H1 (cell line): ENCODE measurements around the gene FADD. TPM values are rescaled to one million over a fixed set of nuclear protein-coding genes. Genes with fewer than 3 reads are reported as not detected.

Experiments used
- CTCF ChIA-PET: fragments of 300-600 bp; sonication (Branson Sonifier 250); formaldehyde crosslinking; loops from one replicate; lab custom pipeline; 2021; ENCODE audit not compliant: partially characterized antibody; lab: Charles Lee
- POLR2A ChIA-PET: fragments of 300-600 bp; sonication (Branson Sonifier 250); formaldehyde crosslinking; loops from one replicate; lab custom pipeline; 2021; ENCODE audit warnings: inconsistent platforms; ENCODE audit not compliant: partially characterized antibody; lab: Charles Lee
- DNase-seq, 2 experiments: peaks; one replicate each; pipeline versions ENCODE4 v3.0.0 to v3.0.0-alpha.2; 2010 to 2022; ENCODE audit warnings: low spot score in 2 of 2, low read depth in 1 of 2, mixed read lengths in 1 of 2
- FAIRE-seq: peaks from 2 replicates; lab custom pipeline; 2011; peaks lifted over from hg19 to GRCh38; lab: Jason Lieb, UNC
- H2AFZ ChIP-seq: 2 replicates; pipeline ENCODE4 v1.8.1; 2012; ENCODE audit warnings: low read length, inconsistent platforms
- H2AK5ac ChIP-seq: 2 replicates; pipeline ENCODE4 v1.6.1; 2013; ENCODE audit warnings: low read depth, low read length
- H2BK120ac ChIP-seq: replicated peaks from 2 replicates; pipeline ENCODE3; 2013; ENCODE audit warnings: low read depth, low read length, inconsistent platforms
- H2BK12ac ChIP-seq: 2 replicates; pipeline ENCODE4 v1.6.1; 2013; ENCODE audit warnings: low read depth, low read length
- H2BK15ac ChIP-seq: 2 replicates; pipeline ENCODE4 v1.6.1; 2013; ENCODE audit warnings: low read length
- H2BK20ac ChIP-seq: 2 replicates; pipeline ENCODE4 v1.6.1; 2013; ENCODE audit warnings: low read length
- H2BK5ac ChIP-seq: 2 replicates; pipeline ENCODE4 v1.6.1; 2013; ENCODE audit warnings: low read depth, low read length
- H3K14ac ChIP-seq: 2 replicates; pipeline ENCODE4 v1.6.1; 2013; ENCODE audit warnings: inconsistent platforms; ENCODE audit not compliant: insufficient read length
- H3K18ac ChIP-seq: 2 replicates; pipeline ENCODE4 v1.6.1; 2013; ENCODE audit warnings: low read length; ENCODE audit errors: extremely low read depth
- H3K23ac ChIP-seq: 2 replicates; pipeline ENCODE4 v1.6.1; 2013; ENCODE audit warnings: inconsistent platforms; ENCODE audit not compliant: insufficient read length
- H3K23me2 ChIP-seq: 2 replicates; pipeline ENCODE4 v1.6.1; 2013; ENCODE audit warnings: low read depth, low read length
- H3K27ac ChIP-seq: 2 replicates; pipeline ENCODE4 v1.6.1; 2011; ENCODE audit warnings: low read depth, low read length, inconsistent platforms
- H3K27me3 ChIP-seq, 4 experiments: replicated peaks in 1 of 4; 1 replicate in 1 of 4; 2 replicates in 3 of 4; pipeline versions ENCODE4 v1.6.1 to v1.8.1; 2011 to 2013; ENCODE audit warnings: low read length in 3 of 4, mild to moderate bottlenecking in 3 of 4, inconsistent platforms in 2 of 4, mixed read lengths in 2 of 4, moderate library complexity in 1 of 4; ENCODE audit not compliant: control insufficient read depth in 3 of 4, insufficient read depth in 3 of 4; ENCODE audit errors: extremely low read depth in 1 of 4
- H3K36me3 ChIP-seq, 4 experiments: 2 replicates each; pipeline versions ENCODE4 v1.6.1 to v1.8.1; 2011 to 2013; ENCODE audit warnings: mild to moderate bottlenecking in 4 of 4, low read length in 3 of 4, moderate library complexity in 2 of 4, control low read depth in 1 of 4, inconsistent platforms in 1 of 4; ENCODE audit not compliant: insufficient read depth in 4 of 4, control insufficient read depth in 2 of 4
- H3K4ac ChIP-seq: replicated peaks from 2 replicates; pipeline ENCODE3; 2013; ENCODE audit warnings: low read length, low read depth, mixed read lengths, inconsistent platforms; ENCODE audit not compliant: insufficient read length
- H3K4me1 ChIP-seq, 4 experiments: replicated peaks in 1 of 4; 1 replicate in 1 of 4; 2 replicates in 3 of 4; pipeline versions ENCODE4 v1.6.1 to v1.8.1; 2011 to 2013; ENCODE audit warnings: low read length in 3 of 4, inconsistent platforms in 2 of 4, mixed read lengths in 1 of 4; ENCODE audit not compliant: insufficient read depth in 4 of 4, control insufficient read depth in 3 of 4
- H3K4me2 ChIP-seq, 2 experiments: 2 replicates each; pipeline versions ENCODE4 v1.6.1 to v1.8.1; 2011 to 2013; ENCODE audit warnings: low read depth in 2 of 2, low read length in 2 of 2, control low read depth in 1 of 2, inconsistent platforms in 1 of 2, mild to moderate bottlenecking in 1 of 2; ENCODE audit not compliant: insufficient read depth in 1 of 2
- H3K4me3 ChIP-seq, 4 experiments: fragments of 200-600, 300-600 bp in 1 of 4; sonication (generic), shearing (Covaris generic), sonication (Bioruptor Twin) in 1 of 4; 2 replicates each; pipeline versions ENCODE4 v1.5.1 to v1.8.1; 2011 to 2016; ENCODE audit warnings: low read length in 4 of 4, low read depth in 3 of 4, control low read depth in 2 of 4, inconsistent platforms in 2 of 4, mild to moderate bottlenecking in 2 of 4, mixed read lengths in 1 of 4, moderate library complexity in 1 of 4; ENCODE audit not compliant: insufficient read depth in 2 of 4; ENCODE audit errors: extremely low read depth in 1 of 4
- H3K56ac ChIP-seq: replicated peaks from 2 replicates; pipeline ENCODE3; 2013; ENCODE audit warnings: low read depth, mild to moderate bottlenecking, mixed read lengths, low read length, inconsistent platforms; ENCODE audit not compliant: insufficient read length
- H3K79me1 ChIP-seq: 2 replicates; pipeline ENCODE4 v1.6.1; 2013; ENCODE audit warnings: low read depth, low read length, control low read depth
- H3K79me2 ChIP-seq, 2 experiments: 2 replicates each; pipeline versions ENCODE4 v1.6.1 to v1.8.1; 2012 to 2013; ENCODE audit warnings: low read length in 2 of 2, mild to moderate bottlenecking in 2 of 2, inconsistent platforms in 1 of 2; ENCODE audit not compliant: insufficient read depth in 2 of 2, control insufficient read depth in 1 of 2
- H3K9ac ChIP-seq, 4 experiments: replicated peaks in 1 of 4; 1 replicate in 1 of 4; 2 replicates in 3 of 4; pipeline versions ENCODE4 v1.6.1 to v1.8.1; 2011 to 2013; ENCODE audit warnings: low read depth in 3 of 4, low read length in 3 of 4, control low read depth in 2 of 4, mild to moderate bottlenecking in 2 of 4, moderate library complexity in 2 of 4, inconsistent platforms in 1 of 4; ENCODE audit errors: extremely low read depth in 1 of 4
- H3K9me3 ChIP-seq, 2 experiments: 2 replicates each; pipeline versions ENCODE4 v1.6.1 to v1.8.1; 2012 to 2013; ENCODE audit warnings: mild to moderate bottlenecking in 2 of 2, moderate library complexity in 2 of 2, control low read depth in 1 of 2, inconsistent platforms in 1 of 2, low read depth in 1 of 2, low read length in 1 of 2, mixed read lengths in 1 of 2; ENCODE audit not compliant: insufficient read depth in 2 of 2
- H4K20me1 ChIP-seq, 2 experiments: replicated peaks in 1 of 2; 2 replicates each; pipeline versions ENCODE3 to v1.8.1; 2011 to 2013; ENCODE audit warnings: inconsistent platforms in 2 of 2, low read length in 2 of 2, mild to moderate bottlenecking in 1 of 2; ENCODE audit not compliant: insufficient read depth in 2 of 2, control insufficient read depth in 1 of 2
- H4K5ac ChIP-seq: 2 replicates; pipeline ENCODE4 v1.6.1; 2013; ENCODE audit warnings: low read length, low read depth, mixed read lengths, inconsistent platforms; ENCODE audit not compliant: insufficient read length
- H4K8ac ChIP-seq: 2 replicates; pipeline ENCODE4 v1.8.0; 2013; ENCODE audit warnings: mild to moderate bottlenecking, moderate library complexity, low read length, inconsistent platforms; ENCODE audit not compliant: insufficient read depth; ENCODE audit errors: extremely low read depth
- H4K91ac ChIP-seq: replicated peaks from 2 replicates; pipeline ENCODE3; 2013; ENCODE audit warnings: low read length, mixed read lengths, inconsistent platforms; ENCODE audit not compliant: insufficient read length
- EZH2 ChIP-seq: fragments of 200-600 bp; sonication (generic); IDR thresholded peaks from 2 replicates; pipeline ENCODE4 v1.7.1; 2012; ENCODE audit warnings: low read depth, mild to moderate bottlenecking, moderate library complexity, low read length, inconsistent platforms; ENCODE audit not compliant: severe bottlenecking
- JUND ChIP-seq: IDR thresholded peaks from 2 replicates; pipeline ENCODE4 v1.6.1; 2011; ENCODE audit warnings: mild to moderate bottlenecking, improper control_type of control experiment, low read length
- SAP30 ChIP-seq: fragments of 300-600 bp; sonication (generic); IDR thresholded peaks from 2 replicates; pipeline ENCODE4 v1.7.1; 2012; ENCODE audit warnings: low read length, moderate library complexity, mild to moderate bottlenecking, inconsistent platforms; ENCODE audit not compliant: insufficient read depth, insufficient replicate concordance
- TEAD4 ChIP-seq: IDR thresholded peaks from 2 replicates; pipeline ENCODE4 v1.6.1; 2012; ENCODE audit warnings: low read depth, low read length, inconsistent platforms, mixed read lengths
- WGBS, 2 experiments: shearing (Covaris generic) in 1 of 2; methylation state at CpG; one replicate each; pipeline versions ENCODE4 v1.1.6 to v1.1.7; 2013 to 2015; ENCODE audit warnings: low lambda C conversion rate in 2 of 2, mixed read lengths in 2 of 2, inconsistent platforms in 1 of 2, low coverage in 1 of 2, missing lambda C conversion rate in 1 of 2; ENCODE audit not compliant: insufficient replicate concordance in 2 of 2, insufficient coverage in 1 of 2, insufficient read length in 1 of 2; ENCODE audit errors: extremely low coverage in 1 of 2, missing lambda C conversion rate in 1 of 2; 5-methylcytosine and 5-hydroxymethylcytosine counted together
- polyA plus RNA-seq, 7 experiments: library from polyadenylated mRNA; depleted of rRNA in 3 of 7; stranded (reverse) in 5 of 7; unstranded in 2 of 7; fragments of >200 nt in 5 of 7; fragments of 200-250 nt in 2 of 7; gene quantifications; 1 replicate in 5 of 7; 2 replicates in 1 of 7; 4 replicates in 1 of 7; pipeline versions ENCODE4 v1.2.1 to v1.2.3, GENCODE V29; 2011 to 2013; ENCODE audit warnings: missing spikeins in 2 of 7, mixed read lengths in 2 of 7
- total RNA-seq: library from RNA; stranded (reverse); fragmentation: NEBNext Ultra II Directional; extraction: Animal tissue kit (Norgen Biotek cat#: 25700); gene quantifications from 2 replicates; pipeline ENCODE4 v1.2.1, GENCODE V29; 2021

Gene FADD
- total and polyA plus RNA-seq, 2 of the 8 experiments (the other 6 are each of a cell fraction or from before 2014, with no cell fraction given) = 29.0 to 43.9 TPM

DNA sequence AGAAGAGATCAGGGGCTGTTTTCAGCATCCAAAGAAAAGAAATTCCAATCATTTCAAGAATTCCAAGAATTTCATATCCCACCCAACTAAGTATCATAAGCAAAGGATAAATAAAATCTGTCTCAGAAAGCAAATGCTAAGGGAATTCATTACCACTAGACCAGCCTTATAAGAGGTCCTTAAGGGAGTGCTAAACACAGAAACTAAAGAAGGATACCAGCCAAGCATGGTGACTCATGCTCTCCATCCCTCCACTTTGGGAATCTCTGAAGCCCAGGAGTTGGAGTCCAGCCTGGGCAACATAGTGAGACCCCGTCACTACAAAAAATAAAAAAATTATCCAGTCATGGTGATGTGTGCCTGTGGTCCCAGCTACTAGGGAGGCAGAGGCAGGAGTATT is 17.8 kb downstream of the FADD start:
- H3K4me3 ChIP-seq = no peak overlapping the region
- DNase-seq (no peak), FAIRE-seq (no peak)
- WGBS, 2 experiments = 72% methylated on average over 1 of the region's 1 CpG; no CpG with 5 or more reads in 1 of the 2 experiments
- H2AFZ ChIP-seq = no peak overlapping the region
- no peak overlapping the region for H2BK15ac ChIP-seq
- ChIA-PET CTCF (interaction anchor here (0.6 to 1.3 kb wide), 3 partner anchors 11 to 328 kb away, joined by 3 to 4 read pairs (median 3); no protein-coding TSS in a partner anchor), POLR2A (no interaction called here)
- H4K5ac ChIP-seq = no peak overlapping the region
- H3K18ac ChIP-seq = no peak overlapping the region
- H3K4me1 ChIP-seq = peaks cover under 1 to 5% (median 2%) of the 10 kb centered on the region in 4 experiments; a peak in 5 of 7 replicates
- H3K36me3 ChIP-seq = no peaks in the 10 kb centered on the region
- no peaks in the 10 kb centered on the region for H3K23me2 ChIP-seq
- TF ChIP-seq SAP30 (no peak), EZH2 (no peak), TEAD4 (0 out of 2 replicates have a peak, but pooled peaks have one; percentile 52), JUND (0 out of 2 replicates have a peak, but pooled peaks have one; percentile 14)
- no peaks in the 10 kb centered on the region for H3K79me2 ChIP-seq
- H3K4me2 ChIP-seq = no peak overlapping the region
- H3K14ac ChIP-seq = no peak overlapping the region
- H2BK20ac ChIP-seq = 0 out of 2 replicates have a peak overlapping the region, but pooled peaks have one; percentile 43
- no peak overlapping the region for H3K27ac ChIP-seq
- H3K56ac ChIP-seq = no peak overlapping the region
- no peak overlapping the region for H2BK120ac ChIP-seq
- H3K4ac ChIP-seq = no peak overlapping the region
- H2BK12ac ChIP-seq = 0 out of 2 replicates have a peak overlapping the region, but pooled peaks have one; percentile 50
- H3K9ac ChIP-seq = no peak overlapping the region
- no peaks in the 10 kb centered on the region for H3K9me3 ChIP-seq
- no peaks in the 10 kb centered on the region for H3K27me3 ChIP-seq
- H3K79me1 ChIP-seq = no peaks in the 10 kb centered on the region
- H2BK5ac ChIP-seq = no peak overlapping the region
- no peak overlapping the region for H4K91ac ChIP-seq
- H4K8ac ChIP-seq = no peak overlapping the region
- no peaks in the 10 kb centered on the region for H4K20me1 ChIP-seq
- no peak overlapping the region for H3K23ac ChIP-seq
- H2AK5ac ChIP-seq = peak overlapping the region; percentile 86; the same call in 1 of the 2 replicates
